ENCODE results near the gene RPL13.

Gene RPL13

GRCh38 chr16:89545831-89546574 is 14.5 kb upstream of the RPL13 start:
- FAIRE-seq, result no peak

DNA sequence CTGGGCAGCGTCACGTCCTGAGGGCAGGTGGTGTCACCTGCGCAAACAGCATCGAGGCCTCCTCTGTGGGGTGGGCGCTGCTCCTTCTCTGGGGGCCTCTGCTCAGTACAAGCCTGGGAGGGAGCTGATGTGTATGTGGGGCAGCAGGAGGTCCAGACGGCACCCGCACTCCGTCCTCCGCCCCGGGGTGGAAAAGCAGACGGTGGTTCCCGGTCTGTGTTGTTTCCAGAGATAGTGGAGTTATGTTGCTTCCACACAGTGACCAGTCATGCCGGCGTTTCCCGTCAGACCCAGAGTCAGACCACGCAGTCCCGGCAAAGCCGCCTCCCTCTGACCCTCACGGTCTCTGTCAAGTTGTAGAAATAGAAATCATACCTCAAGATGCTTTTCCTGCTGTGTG is 13.7 kb upstream of the RPL13 start:
- FAIRE-seq, result no peak

DNA sequence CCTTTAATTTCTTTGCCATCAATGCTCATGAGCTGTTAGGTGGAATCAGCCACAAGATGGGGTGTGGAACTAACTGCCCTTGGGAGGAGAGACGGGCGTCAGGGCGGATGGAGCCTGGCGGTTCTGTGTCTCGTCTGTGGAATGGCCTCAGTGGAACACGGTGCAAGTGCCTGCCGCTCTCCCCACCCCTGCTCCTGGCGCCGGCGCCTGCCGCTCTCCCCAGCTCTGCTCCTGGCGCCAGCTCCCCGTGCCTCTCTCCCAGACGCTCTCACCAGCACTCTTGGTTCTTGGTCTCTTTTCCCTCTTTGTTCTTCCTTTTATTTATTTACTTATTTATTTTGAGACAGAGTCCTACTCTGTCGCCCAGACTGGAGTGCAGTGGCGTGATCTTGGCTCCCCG is 13.2 kb upstream of the RPL13 start:
- no peak for FAIRE-seq

- no peak for FAIRE-seq
Measured at GRCh38 chr16:89547860-89548259, 12.6 kb upstream of the RPL13 start.

- FAIRE-seq, result no peak
Measured at GRCh38 chr16:89548344-89549006, 12.0 kb upstream of the RPL13 start.

GRCh38 chr16:89549007-89549700 is 11.3 kb upstream of the RPL13 start:
- FAIRE-seq, result no peak

- no peak for FAIRE-seq
Measured at GRCh38 chr16:89550421-89551007, 10.0 kb upstream of the RPL13 start.

- FAIRE-seq, result no peak
Measured at GRCh38 chr16:89552329-89552728, 8.2 kb upstream of the RPL13 start.

DNA sequence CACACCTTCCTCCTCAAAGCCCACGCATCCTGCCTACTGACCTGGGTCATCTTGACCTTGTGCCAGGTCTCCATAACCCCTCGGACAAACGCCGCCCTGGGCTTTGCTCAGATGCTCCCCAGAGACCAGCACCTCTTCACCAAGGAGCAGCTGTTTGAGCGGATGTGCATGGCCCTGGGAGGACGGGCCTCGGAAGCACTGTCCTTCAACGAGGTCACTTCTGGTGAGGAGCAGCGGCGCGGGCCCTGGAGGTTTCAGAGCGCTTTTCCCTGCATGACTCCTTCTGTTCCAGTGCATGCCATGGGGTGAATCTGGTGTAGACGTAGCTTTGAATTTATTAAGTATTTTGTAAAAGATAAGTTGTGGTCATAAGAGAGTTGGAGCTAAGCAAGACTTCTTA is 7.6 kb upstream of the RPL13 start:
- no peak for FAIRE-seq

- no peak for FAIRE-seq
Measured at GRCh38 chr16:89553733-89554132, 6.7 kb upstream of the RPL13 start.

DNA sequence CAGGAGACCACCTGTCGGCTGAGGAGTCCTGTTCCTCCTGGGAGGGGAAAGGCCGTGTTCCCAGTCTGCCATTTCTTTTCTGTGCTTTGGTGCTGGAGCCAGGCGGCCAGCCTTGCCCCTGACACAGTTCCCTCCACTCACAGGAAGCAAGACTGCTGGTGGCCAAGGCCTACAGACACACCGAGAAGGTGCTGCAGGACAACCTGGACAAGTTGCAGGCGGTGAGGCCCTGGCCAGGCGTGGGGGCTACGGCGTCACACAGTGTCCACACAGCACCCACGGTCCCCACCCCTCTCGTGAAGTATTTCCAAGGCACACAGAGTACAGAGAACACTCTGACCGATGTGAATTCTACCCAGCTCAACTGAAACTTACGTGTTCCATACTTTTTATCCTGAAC is 6.1 kb upstream of the RPL13 start:
- FAIRE-seq, result no peak

GRCh38 chr16:89555265-89555664 is 5.2 kb upstream of the RPL13 start:
- no peak for FAIRE-seq

DNA sequence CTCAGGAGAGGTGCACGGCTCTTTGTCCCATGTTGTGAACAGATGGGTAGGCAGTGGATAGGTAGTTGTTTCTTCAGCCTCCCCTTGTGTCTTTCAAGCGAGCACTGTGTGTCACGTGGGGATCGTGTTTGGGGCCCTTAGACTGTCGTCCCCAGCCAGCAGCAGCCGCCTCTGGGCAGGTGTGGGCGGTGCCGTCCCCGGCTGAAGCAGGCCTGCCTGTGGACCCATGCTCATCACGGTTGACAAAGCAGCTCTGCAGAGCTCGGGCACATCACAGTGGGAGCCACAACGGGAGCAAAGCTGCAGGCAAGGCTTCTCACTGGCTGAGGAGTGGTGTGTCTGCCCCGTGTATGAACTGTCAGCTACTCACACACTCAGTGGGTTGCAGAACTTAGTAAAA is 4.7 kb upstream of the RPL13 start:
- no peak for FAIRE-seq

GRCh38 chr16:89556750-89557689 is 3.5 kb upstream of the RPL13 start:
- no peak for FAIRE-seq

DNA sequence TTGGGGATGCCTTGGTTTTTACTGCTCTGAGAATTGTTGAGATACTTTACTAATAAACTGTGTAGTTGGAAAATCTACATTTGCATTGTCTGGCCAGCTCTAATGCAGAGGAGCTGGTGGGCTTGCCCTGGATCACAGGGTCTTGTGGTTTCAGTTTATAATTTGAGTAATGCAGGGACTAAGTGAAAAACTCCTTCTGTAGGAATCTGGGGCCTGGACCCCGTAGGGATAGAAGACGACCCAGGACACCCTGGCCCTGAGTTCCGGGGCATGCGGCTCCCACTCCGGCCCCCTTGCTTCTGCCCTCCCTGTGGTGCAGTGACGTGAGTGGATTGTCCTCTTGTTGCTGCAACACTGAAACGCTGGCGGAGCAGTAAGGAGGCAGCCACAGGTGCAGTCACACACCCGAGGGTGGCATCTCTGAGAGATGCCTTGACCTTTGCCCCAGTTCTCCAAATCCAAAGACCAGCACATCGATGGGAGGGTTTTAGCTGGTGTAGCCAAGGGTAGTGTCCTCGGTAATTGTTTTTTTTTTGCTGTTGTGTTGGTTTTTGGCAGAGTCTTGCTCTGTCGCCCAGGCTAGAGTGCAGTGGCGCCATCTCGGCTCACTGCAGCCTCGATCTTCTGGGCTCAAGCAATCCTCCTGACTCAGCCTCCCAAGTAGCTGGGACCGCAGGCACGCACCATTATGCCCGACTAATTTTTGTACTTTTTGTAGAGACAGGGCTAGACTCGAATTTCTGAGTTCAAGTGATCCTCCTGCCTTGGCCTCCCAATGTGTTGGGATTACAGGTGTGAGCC is 2.6 kb upstream of the RPL13 start:
- FAIRE-seq, result no peak

GRCh38 chr16:89561142-89561883 is 831 bp downstream of the RPL13 start:
- no peak for FAIRE-seq

- FAIRE-seq, result no peak
Measured at GRCh38 chr16:89561884-89562599, 1.6 kb downstream of the RPL13 start.

GRCh38 chr16:89562939-89563338 is 2.5 kb downstream of the RPL13 start:
- FAIRE-seq, result no peak

- no peak for FAIRE-seq
Measured at GRCh38 chr16:89563639-89564392, 3.3 kb downstream of the RPL13 start.

Measured in endometrium (tissue), 2 donors.